Measurements from ENCODE around the gene SETMAR. TPM values are rescaled to one million over a fixed set of nuclear protein-coding genes. Genes with fewer than 3 reads are reported as not detected.
"Not testable (repeated sequence)": the region's sequence is repeated elsewhere in the genome, so short reads cannot be mapped to it uniquely, and the experiment has no call there.

The SETMAR gene
- 9.4 and 10.1 TPM in 2 replicates for total RNA-seq

GRCh38 chr3:4303187-4304123 is at the start of gene SETMAR:
Gene SETMAR, plus strand, starts transcription at chr3:4303369. Its CDS starts 2 bp downstream, at chr3:4303371.
- peak; percentile 52 to 83 for DNase-seq (ENCODE audit: low read depth in 2 of 2)

GRCh38 chr3:4261406-4261805 is 41.8 kb upstream of the SETMAR start:
- DNase-seq (ENCODE audit: low read depth in 2 of 2): no peak

GRCh38 chr3:4264040-4264439 is 39.1 kb upstream of the SETMAR start:
- no peak for DNase-seq (ENCODE audit: low read depth in 2 of 2)

DNA sequence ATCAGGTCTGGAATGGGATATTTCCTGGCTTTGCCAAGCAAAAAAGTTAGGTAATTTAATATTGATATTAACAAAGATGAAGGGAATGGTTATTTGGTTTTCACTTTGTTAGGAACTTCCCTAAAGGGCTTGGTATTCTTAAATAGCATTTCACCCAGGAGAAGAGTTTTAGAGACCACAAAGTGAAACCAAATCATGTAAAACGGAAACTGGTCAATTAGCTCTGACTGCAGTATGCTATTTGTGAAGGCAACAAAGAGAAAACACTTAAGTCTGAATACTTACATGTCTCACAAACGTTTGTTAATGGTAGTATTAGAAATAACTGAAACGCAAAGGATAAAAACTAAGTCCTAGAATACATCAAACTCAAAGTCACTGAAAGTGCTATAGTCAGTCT is 32.4 kb upstream of the SETMAR start:
- DNase-seq (ENCODE audit: low read depth in 2 of 2): no peak

DNA sequence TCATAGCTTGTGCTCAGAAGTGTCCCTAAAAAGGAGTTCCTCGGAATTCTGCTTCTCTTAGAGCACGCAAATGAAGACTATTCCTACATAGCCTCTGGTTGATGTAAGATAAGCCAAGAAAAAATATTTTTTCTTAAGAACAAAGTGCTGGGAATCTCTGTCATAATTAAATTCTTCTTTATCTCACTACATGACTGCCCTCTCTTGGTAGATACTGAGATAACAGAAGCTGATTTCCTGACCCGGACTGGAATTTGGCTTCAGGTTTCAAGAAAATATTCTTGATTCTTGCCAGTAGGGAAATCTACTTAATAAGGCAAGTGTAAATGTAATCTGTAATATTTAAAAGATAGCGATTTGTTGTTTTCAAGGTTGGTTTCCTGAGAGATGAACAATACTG is 31.3 kb upstream of the SETMAR start:
- peak in 1 of 2 donors; percentile 21 for DNase-seq (ENCODE audit: low read depth in 2 of 2)

DNA sequence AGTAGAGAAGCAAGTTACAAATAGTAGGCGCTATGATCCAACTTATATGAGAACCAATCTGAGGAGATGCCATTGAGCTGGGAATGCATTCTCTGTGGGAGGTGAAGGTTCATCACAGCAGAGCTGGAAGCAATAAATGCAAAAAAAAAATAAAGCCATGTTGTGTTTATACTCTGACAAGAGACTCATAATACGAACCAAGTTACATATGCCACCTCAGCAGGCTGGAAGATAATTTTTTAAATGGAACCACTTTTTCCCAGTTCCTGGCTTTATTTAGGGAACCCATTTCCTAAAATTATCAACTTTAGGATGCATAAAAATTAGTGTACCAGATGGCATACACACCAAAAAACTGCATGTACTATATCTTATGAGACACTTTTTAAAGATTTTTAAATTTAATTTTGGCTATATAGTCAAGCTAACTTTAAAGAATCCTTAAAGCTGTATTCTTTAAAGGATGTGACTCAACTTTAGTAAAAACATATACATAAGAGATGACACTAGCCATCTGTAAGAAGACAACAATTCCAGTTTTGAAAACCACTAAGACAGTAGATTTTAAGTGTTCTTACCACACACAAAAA is 23.6 kb upstream of the SETMAR start:
- DNase-seq (ENCODE audit: low read depth in 2 of 2): no peak

GRCh38 chr3:4281991-4282390 is 21.2 kb upstream of the SETMAR start:
- DNase-seq (ENCODE audit: low read depth in 2 of 2): no peak

- no peak for DNase-seq (ENCODE audit: low read depth in 2 of 2)
Measured at GRCh38 chr3:4284865-4285264, 18.3 kb upstream of the SETMAR start.

DNA sequence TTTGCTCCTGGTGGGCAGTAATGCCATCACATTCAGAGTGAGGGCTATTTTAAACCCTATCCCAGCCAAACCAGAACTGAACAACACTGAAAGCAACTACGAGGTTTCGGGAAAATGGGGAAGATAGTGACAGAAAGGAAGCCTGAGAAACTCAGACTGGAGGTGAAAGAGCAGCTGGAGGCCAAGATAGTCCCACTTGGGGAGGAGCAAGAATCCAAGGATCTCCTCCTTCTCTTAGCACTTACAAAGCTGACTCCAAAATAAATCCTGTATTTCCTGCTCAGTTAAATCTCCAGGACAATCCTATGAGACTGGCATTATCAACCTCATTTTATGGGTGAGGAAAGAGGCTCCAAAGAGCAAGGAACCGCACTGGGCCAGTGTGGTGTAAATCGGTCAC is 14.1 kb upstream of the SETMAR start:
- DNase-seq (ENCODE audit: low read depth in 2 of 2): no peak

GRCh38 chr3:4290272-4290893 is 12.8 kb upstream of the SETMAR start:
- DNase-seq (ENCODE audit: low read depth in 2 of 2): peak; percentile 28 to 48

DNA sequence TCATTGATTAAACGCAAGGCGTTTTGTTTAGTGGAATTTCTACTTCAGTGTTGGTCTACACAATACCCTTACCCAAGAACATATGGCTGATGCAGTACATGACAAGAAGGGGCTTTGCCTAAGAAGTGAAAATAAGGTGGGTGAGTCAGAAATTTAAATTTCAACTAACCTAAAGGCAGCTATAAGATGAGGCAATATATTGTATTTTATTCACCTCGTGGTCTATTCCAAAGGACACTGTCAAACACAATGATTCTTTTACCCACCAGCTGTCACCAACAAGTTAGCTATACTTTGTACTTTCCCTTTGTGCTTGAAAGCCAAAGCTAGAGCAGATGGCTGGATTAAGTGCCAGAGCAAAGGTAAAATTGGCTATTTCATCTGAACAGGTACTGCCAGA is 10.9 kb upstream of the SETMAR start:
- DNase-seq (ENCODE audit: low read depth in 2 of 2): no peak

- no peak for DNase-seq (ENCODE audit: low read depth in 2 of 2)
Measured at GRCh38 chr3:4294616-4295327, 8.4 kb upstream of the SETMAR start.

DNA sequence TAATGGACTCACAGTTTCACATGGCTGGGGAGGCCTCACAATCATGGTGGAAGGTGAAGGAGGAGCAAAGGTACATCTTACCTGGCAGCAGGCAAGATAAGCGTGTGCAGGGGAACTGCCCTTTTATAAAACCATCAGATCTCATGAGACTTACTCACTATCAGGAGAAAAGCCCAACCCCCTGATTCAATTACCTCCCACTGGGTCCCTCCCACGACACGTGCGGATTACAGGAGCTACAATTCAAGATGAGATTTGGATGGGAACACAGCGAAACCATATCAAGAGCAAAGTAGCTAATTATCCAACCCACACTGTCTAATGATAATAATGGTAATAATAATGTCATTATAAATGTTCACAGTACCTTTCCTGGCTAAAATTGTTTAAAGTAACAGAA is 6.7 kb upstream of the SETMAR start:
- DNase-seq (ENCODE audit: low read depth in 2 of 2): not testable (repeated sequence)

- DNase-seq (ENCODE audit: low read depth in 2 of 2): no peak
Measured at GRCh38 chr3:4297486-4297885, 5.7 kb upstream of the SETMAR start.

- no peak for DNase-seq (ENCODE audit: low read depth in 2 of 2)
Measured at GRCh38 chr3:4302747-4303146, 422 bp upstream of the SETMAR start.

GRCh38 chr3:4305210-4305609 is 2.0 kb downstream of the SETMAR start:
- not testable (repeated sequence) for DNase-seq (ENCODE audit: low read depth in 2 of 2)

DNA sequence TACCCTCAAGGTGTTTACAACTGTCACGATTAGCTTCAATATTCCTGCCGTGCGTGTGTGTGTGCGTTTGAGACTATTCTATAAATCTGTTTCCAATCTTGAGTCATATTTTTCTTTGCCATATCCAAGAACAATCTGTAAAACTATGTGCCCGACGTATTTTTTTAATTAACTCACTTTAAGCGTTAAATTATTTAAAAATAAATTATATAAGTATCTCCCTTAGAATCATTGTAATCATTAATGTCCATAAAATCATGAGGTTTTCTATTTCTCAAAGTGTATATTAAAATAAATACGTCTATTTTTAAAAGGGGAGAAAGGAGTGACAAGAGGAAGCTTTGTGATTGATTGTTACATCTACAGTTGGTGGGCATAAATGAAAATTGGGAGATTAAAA is 2.9 kb downstream of the SETMAR start:
- no peak for DNase-seq (ENCODE audit: low read depth in 2 of 2)

DNA sequence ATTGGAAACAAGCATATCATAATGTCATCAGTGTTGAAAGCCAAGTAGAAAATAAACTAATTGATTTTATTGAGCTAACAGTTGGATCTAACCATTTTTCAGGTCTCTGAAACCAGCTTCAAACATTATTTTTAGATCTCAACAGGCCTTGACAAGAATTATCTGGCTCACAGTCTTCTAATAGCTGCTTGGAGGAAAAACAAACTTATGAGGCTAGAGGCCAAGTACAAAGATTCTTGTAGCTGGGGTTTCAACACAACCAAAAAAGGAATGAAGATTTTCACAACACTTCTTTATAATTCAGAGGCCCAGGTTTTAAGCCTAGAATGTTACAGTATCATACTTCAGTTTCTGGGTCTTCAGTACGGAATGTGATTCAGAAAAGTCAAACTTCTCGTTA is 3.7 kb downstream of the SETMAR start:
- DNase-seq (ENCODE audit: low read depth in 2 of 2): no peak

DNA sequence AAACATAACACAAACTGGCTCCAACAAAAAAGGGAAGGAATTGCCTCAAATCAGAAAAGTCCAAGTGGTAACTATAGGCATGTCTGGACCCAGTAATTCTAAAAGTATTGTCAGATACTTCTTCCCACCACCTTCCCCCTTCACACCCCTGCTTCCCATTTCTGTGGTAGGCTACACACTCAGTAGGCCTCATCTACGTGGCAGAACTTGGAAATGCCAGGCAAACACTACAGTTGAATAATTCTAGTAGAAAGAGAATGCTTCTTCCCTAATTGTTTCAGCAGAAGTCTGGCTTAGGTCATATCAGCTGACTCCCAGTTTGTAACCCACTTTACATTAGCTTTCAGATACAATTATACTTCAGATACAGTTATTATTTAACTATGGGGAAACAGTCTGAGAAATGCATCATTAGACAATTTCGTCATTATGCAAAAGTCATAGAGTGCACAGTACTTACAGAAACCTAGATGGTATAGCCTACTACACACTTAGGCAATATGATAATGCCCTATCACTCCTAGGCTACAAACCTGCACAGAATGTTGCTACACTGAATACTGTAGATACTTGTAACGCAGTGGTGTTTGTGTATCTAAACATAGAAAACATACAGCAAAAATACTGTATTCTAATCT is 6.4 kb downstream of the SETMAR start:
- DNase-seq (ENCODE audit: low read depth in 2 of 2): no peak

GRCh38 chr3:4310971-4311370 is 7.8 kb downstream of the SETMAR start:
- no peak for DNase-seq (ENCODE audit: low read depth in 2 of 2)

DNA sequence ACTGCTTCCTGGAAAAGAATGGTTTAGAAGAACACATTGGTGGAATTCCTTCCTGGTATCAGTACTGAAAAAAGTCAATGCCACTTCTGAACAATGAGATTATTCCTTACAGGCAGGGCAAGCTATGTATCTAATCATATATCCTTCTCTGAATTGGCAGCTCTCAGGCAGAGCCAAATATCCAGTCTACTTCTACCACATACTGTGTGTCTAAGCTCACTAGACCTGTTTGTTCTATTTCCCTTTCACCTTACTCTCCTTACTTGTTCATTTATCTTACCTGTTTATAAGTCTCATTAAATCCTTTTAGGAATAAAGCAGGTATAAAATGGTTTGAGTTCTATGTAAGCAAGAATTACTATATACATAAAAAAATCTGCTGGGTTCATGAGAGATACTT is 8.3 kb downstream of the SETMAR start:
- no peak for DNase-seq (ENCODE audit: low read depth in 2 of 2)

All from dermis microvascular lymphatic vessel endothelial cell (primary cell).